Hepatocyte (in vitro differentiated cells): Measurements from ENCODE around the gene IKBKE. TPM values are rescaled to one million over a fixed set of nuclear protein-coding genes. Genes with fewer than 3 reads are reported as not detected.

Experiments used
- DNase-seq: peaks from one replicate; pipeline ENCODE4 v3.0.0-alpha.2; 2016; ENCODE audit warnings: low spot score
- H2AFZ ChIP-seq: fragments of 200-600 bp; sonication (generic); 2 replicates; pipeline ENCODE4 v1.6.0; 2016; ENCODE audit warnings: antibody characterized with exemption, mild to moderate bottlenecking
- H3K27ac ChIP-seq: fragments of 200-600 bp; sonication (generic); 2 replicates; pipeline ENCODE4 v1.5.1; 2016; ENCODE audit warnings: mild to moderate bottlenecking
- H3K27me3 ChIP-seq: fragments of 200-600 bp; sonication (generic); 2 replicates; pipeline ENCODE4 v1.6.1; 2016
- H3K36me3 ChIP-seq: fragments of 200-600 bp; sonication (generic); replicated peaks from 2 replicates; pipeline ENCODE4 v1.5.1; 2016; ENCODE audit warnings: low read depth; ENCODE audit not compliant: insufficient read depth
- H3K4me1 ChIP-seq: fragments of 200-600 bp; sonication (generic); 2 replicates; pipeline ENCODE4 v1.5.1; 2016; ENCODE audit warnings: mild to moderate bottlenecking, moderate library complexity; ENCODE audit not compliant: insufficient read depth
- H3K4me2 ChIP-seq: fragments of 200-600 bp; sonication (generic); 2 replicates; pipeline ENCODE4 v1.6.0; 2016
- H3K4me3 ChIP-seq: fragments of 200-600 bp; sonication (generic); 2 replicates; pipeline ENCODE4 v1.5.1; 2016; ENCODE audit warnings: mild to moderate bottlenecking
- H3K79me2 ChIP-seq: fragments of 200-600 bp; sonication (generic); 2 replicates; pipeline ENCODE4 v1.6.0; 2017; ENCODE audit warnings: mild to moderate bottlenecking
- H3K9me2 ChIP-seq: fragments of 200-600 bp; sonication (generic); replicated peaks from 2 replicates; pipeline ENCODE4 v1.6.0; 2017; ENCODE audit warnings: mild to moderate bottlenecking; ENCODE audit not compliant: insufficient read depth
- H3K9me3 ChIP-seq: fragments of 200-600 bp; sonication (generic); 2 replicates; pipeline ENCODE4 v1.5.1; 2016; ENCODE audit warnings: low read depth, mild to moderate bottlenecking
- H4K20me1 ChIP-seq: fragments of 200-600 bp; sonication (generic); 2 replicates; pipeline ENCODE4 v1.6.0; 2016; ENCODE audit warnings: mild to moderate bottlenecking; ENCODE audit not compliant: insufficient read depth, poor library complexity, severe bottlenecking
- CTCF ChIP-seq: fragments of 200-600 bp; sonication (generic); IDR thresholded peaks from 2 replicates; pipeline ENCODE4 v1.5.1; 2016; ENCODE audit warnings: antibody characterized with exemption, mild to moderate bottlenecking; ENCODE audit not compliant: poor library complexity
- EZH2 ChIP-seq: fragments of 200-600 bp; sonication (generic); IDR thresholded peaks from 2 replicates; pipeline ENCODE4 v1.6.1; 2016; ENCODE audit warnings: antibody characterized with exemption, mild to moderate bottlenecking, borderline replicate concordance
- EZH2phosphoT487 ChIP-seq: fragments of 200-600 bp; sonication (generic); IDR thresholded peaks from one replicate; pipeline ENCODE4 v1.6.1; 2018; ENCODE audit warnings: antibody characterized with exemption, mild to moderate bottlenecking, low read depth, moderate library complexity; ENCODE audit not compliant: unreplicated experiment, severe bottlenecking
- whole genome bisulfite sequencing: methylation state at CpG from one replicate; pipeline ENCODE4 v1.1.6; 2016; ENCODE audit warnings: low lambda C conversion rate; ENCODE audit errors: missing lambda C conversion rate; 5-methylcytosine and 5-hydroxymethylcytosine counted together
- polyA plus RNA-seq: library from polyadenylated mRNA; unstranded; fragments of >200 nt; fragmentation: Nextera tagmentation; extraction: Ambion mirVana; gene quantifications from 2 replicates; pipeline ENCODE4 v1.2.1, GENCODE V29; 2016
- total RNA-seq: library from RNA; depleted of rRNA; stranded (reverse); fragments of >200 nt; gene quantifications from 2 replicates; pipeline ENCODE4 v1.2.3, GENCODE V29; 2014

The IKBKE gene
- total and polyA plus RNA-seq, 2 experiments from 2014 or later = 5.9 to 6.4 TPM

- Histone ChIP-seq H3K27me3 (no peaks in the 10 kb centered on the region), H3K36me3 (no peaks in the 10 kb centered on the region), H3K4me1 (no peaks in the 10 kb centered on the region), H3K4me3 (no peak overlapping the region), H3K27ac (no peak overlapping the region), H4K20me1 (no peaks in the 10 kb centered on the region), H3K9me2 (no peaks in the 10 kb centered on the region), H3K4me2 (no peak overlapping the region), H2AFZ (no peak overlapping the region), H3K9me3 (no peaks in the 10 kb centered on the region), H3K79me2 (no peaks in the 10 kb centered on the region)
- WGBS = 94% methylated on average over 17 of the region's 17 CpGs
- TF ChIP-seq CTCF (no peak), EZH2phosphoT487 (no peak), EZH2 (no peak)
- DNase-seq = no peak
Observed at GRCh38 chr1:206460836-206461426, 9.3 kb upstream of the IKBKE start.

GRCh38 chr1:206461602-206462455, 8.4 kb upstream of the IKBKE start:
- Histone ChIP-seq H3K27me3 (no peaks in the 10 kb centered on the region), H3K9me3 (no peaks in the 10 kb centered on the region), H3K36me3 (no peaks in the 10 kb centered on the region), H4K20me1 (no peaks in the 10 kb centered on the region), H3K4me1 (no peaks in the 10 kb centered on the region), H3K9me2 (no peaks in the 10 kb centered on the region), H3K4me2 (no peak overlapping the region), H3K79me2 (no peaks in the 10 kb centered on the region), H3K4me3 (no peak overlapping the region), H2AFZ (no peak overlapping the region), H3K27ac (no peak overlapping the region)
- 72% methylated on average over 9 of the region's 9 CpGs for WGBS
- DNase-seq = peak; percentile 88
- no peak for TF ChIP-seq EZH2
- TF ChIP-seq CTCF = peak; percentile 81

GRCh38 chr1:206463137-206463536, 7.1 kb upstream of the IKBKE start:
- H3K79me2 ChIP-seq = no peaks in the 10 kb centered on the region
- no peak overlapping the region for H3K27ac ChIP-seq
- TF ChIP-seq CTCF (no peak), EZH2 (no peak), EZH2phosphoT487 (no peak)
- no peaks in the 10 kb centered on the region for H3K4me1 ChIP-seq
- H4K20me1 ChIP-seq = no peaks in the 10 kb centered on the region
- no peak overlapping the region for H3K4me3 ChIP-seq
- H3K27me3 ChIP-seq = no peaks in the 10 kb centered on the region
- H3K4me2 ChIP-seq = no peak overlapping the region
- H3K36me3 ChIP-seq = no peaks in the 10 kb centered on the region
- no peaks in the 10 kb centered on the region for H3K9me3 ChIP-seq
- no peak overlapping the region for H2AFZ ChIP-seq
- H3K9me2 ChIP-seq = no peaks in the 10 kb centered on the region
- 85% methylated on average over 1 of the region's 1 CpG for WGBS
- no peak for DNase-seq
